IPS-18a (cell line): ENCODE results near the gene MMRN2.
A peak's percentile ranks its signal among the peaks of the same experiment; 100 is the strongest.

Experiments
- H3K27ac ChIP-seq: one replicate; pipeline ENCODE4 v1.5.1; 2013; ENCODE audit warnings: low read length
- H3K27me3 ChIP-seq: one replicate; pipeline ENCODE4 v1.6.1; 2013; ENCODE audit warnings: mild to moderate bottlenecking, low read length; ENCODE audit not compliant: control insufficient read depth, insufficient read depth
- H3K36me3 ChIP-seq: one replicate; pipeline ENCODE4 v1.6.1; 2013; ENCODE audit warnings: low read depth, low read length; ENCODE audit not compliant: control insufficient read depth
- H3K4me1 ChIP-seq: one replicate; pipeline ENCODE4 v1.6.1; 2013; ENCODE audit warnings: low read depth, low read length; ENCODE audit not compliant: control insufficient read depth
- H3K4me3 ChIP-seq: one replicate; pipeline ENCODE4 v1.5.1; 2013; ENCODE audit warnings: low read length
- H3K9ac ChIP-seq: one replicate; pipeline ENCODE4 v1.6.1; 2013; ENCODE audit warnings: mild to moderate bottlenecking, low read length, moderate library complexity
- H3K9me3 ChIP-seq: one replicate; pipeline ENCODE4 v1.6.1; 2013; ENCODE audit warnings: low read depth, low read length; ENCODE audit not compliant: control insufficient read depth

MMRN2 gene

DNA sequence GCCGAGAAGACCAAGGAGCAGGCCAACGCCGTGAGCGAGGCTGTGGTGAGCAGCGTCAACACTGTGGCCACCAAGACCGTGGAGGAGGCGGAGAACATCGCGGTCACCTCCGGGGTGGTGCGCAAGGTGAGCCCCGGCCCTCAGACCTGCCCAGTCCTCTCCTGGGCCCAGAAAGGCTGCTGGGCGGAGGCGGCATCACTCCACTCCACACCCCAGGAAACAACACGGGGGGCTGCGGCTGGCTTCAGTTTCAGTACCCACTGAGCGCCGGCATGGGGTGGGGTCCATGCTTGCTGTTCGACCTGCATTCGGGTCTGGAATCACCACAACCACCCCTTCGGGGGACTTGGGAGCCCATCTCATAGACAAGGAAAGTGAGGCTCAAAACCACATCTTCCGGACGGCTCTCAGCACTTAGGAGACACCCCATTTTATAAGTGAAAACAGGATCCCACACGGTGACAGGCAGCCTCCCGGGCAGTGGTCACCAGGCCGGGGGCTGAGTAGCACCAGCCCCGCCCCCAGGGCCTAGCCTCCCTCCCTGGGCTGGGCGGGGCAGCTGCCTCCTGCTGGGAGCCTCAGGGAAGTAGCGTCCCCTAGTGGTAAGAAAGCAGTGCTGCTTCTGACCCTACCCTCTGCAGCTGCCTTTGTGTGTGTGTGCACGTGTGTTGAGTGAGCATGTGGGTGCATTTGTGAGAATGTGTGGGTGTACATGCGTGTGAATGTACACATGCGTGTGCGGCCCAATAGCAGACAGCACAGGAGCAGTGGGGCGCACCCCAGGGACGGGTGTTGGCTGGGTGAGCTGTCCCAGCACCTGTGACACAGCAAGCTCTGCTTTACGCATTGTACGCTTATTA, 2.8 kb upstream of the MMRN2 start:
- Histone ChIP-seq H3K36me3 (no peaks in the 10 kb centered on the region), H3K27ac (no peak overlapping the region), H3K9ac (peak overlapping the region; percentile 43), H3K4me1 (peaks cover 20% of the 10 kb centered on the region), H3K4me3 (no peak overlapping the region), H3K9me3 (no peaks in the 10 kb centered on the region), H3K27me3 (no peaks in the 10 kb centered on the region)

GRCh38 chr10:86959737-86960002, 2.3 kb upstream of the MMRN2 start:
- no peak overlapping the region for H3K27ac ChIP-seq
- no peaks in the 10 kb centered on the region for H3K9me3 ChIP-seq
- peaks cover 25% of the 10 kb centered on the region for H3K4me1 ChIP-seq
- no peak overlapping the region for H3K4me3 ChIP-seq
- no peaks in the 10 kb centered on the region for H3K36me3 ChIP-seq
- H3K27me3 ChIP-seq = no peaks in the 10 kb centered on the region
- no peak overlapping the region for H3K9ac ChIP-seq

DNA sequence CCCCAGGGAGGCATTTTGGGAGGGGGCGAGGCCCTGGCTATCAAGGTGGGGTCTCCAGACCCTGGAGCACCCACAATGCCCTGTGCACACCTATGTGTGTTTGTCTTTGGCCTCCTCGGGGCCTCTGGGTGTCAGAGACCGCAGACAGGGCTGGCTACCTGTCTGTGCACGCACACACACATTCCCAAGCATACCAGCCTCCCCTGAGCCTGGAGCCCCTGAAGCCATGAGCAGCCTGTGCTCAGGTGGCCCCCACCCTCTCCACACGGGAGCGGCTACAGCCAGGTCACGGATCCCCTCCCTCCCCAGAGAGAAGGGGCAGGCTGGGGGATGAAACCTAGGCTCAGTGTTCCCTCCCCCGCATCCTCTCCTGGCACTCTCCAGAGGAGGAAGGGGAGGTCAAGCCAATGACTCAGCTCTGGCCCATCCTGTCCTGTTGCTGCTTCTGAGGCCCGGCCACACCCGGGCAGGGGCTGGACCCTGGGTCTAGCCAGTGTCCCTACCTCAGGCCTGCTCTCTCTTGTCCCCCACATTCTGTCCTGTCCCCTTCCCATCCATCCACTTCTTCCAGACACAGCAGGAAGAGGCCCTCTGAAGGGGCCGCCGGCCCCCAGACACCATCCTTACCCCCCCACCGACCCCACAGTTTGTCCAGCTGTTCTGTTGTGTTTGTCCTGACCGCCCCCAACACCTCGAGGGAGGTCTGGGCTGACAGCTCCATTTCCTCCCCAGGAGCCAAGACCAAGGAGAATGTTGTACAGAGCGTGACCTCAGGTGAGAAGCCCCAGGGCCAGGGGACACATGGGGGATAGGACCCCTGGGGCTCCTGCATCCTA, 1.7 kb upstream of the MMRN2 start:
- Histone ChIP-seq H3K4me1 (peaks cover 28% of the 10 kb centered on the region), H3K27me3 (no peaks in the 10 kb centered on the region), H3K9ac (no peak overlapping the region), H3K27ac (no peak overlapping the region), H3K36me3 (no peaks in the 10 kb centered on the region), H3K9me3 (no peaks in the 10 kb centered on the region), H3K4me3 (no peak overlapping the region)

GRCh38 chr10:86958116-86958900, 893 bp upstream of the MMRN2 start, which contains the start of gene SNCG:
Gene SNCG (plus strand): TSS chr10:86958599. CDS start chr10:86958698, 99 bp downstream.
- H3K9ac ChIP-seq = no peak within 1 kb of the TSS
- H3K9me3 ChIP-seq = no peaks in the 10 kb centered on the region
- H3K4me1 ChIP-seq = peaks cover 36% of the 10 kb centered on the region
- H3K36me3 ChIP-seq = no peaks in the 10 kb centered on the region
- H3K27ac ChIP-seq = no peak within 1 kb of the TSS
- no peak within 1 kb of the TSS for H3K4me3 ChIP-seq
- H3K27me3 ChIP-seq = no peaks in the 10 kb centered on the region

- Histone ChIP-seq H3K4me3 (no peak overlapping the region), H3K9me3 (no peaks in the 10 kb centered on the region), H3K27me3 (no peaks in the 10 kb centered on the region), H3K9ac (no peak overlapping the region), H3K4me1 (peaks cover 36% of the 10 kb centered on the region), H3K27ac (no peak overlapping the region), H3K36me3 (no peaks in the 10 kb centered on the region)
Observed at GRCh38 chr10:86956848-86957448, 467 bp downstream of the MMRN2 start.

- Histone ChIP-seq H3K4me1 (peaks cover 36% of the 10 kb centered on the region), H3K4me3 (no peak overlapping the region), H3K36me3 (no peaks in the 10 kb centered on the region), H3K27me3 (no peaks in the 10 kb centered on the region), H3K9me3 (no peaks in the 10 kb centered on the region), H3K27ac (no peak overlapping the region), H3K9ac (no peak overlapping the region)
Observed at GRCh38 chr10:86956195-86956847, 1.1 kb downstream of the MMRN2 start.

DNA sequence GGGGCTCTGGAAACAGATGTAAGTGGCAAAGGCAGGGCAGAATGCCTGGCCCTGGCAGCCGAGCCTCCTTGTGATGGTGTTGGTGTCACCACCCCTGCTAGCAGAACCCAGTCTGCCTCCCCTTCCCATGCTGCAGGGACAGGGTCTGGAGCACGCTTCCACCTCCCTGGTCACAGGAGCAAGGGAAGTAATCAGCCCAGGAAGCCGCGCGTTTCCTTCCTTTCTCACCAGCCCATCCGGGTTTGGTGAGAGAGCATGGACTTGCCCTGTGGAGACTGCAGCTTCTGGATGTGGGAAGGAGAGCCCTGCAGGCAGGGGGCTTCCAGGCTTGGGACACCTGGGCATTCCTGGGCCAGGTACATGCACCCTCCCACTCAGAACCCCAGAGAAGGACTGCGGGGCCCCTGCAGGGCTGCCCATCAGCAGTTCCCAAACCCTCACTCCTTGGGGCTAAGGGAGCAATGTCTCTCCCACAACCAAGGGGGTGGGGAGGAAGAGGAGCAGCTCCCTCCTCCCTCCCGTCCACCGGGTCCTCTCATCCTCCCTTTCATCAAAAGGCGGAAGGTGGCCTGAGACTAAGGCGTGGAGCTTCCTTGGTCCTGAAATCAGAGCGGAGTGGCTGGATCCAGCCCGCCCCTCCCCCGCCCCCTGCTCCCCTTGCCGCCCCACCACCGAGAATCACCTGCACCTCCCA, 1.8 kb downstream of the MMRN2 start:
- H3K27me3 ChIP-seq = no peaks in the 10 kb centered on the region
- H3K36me3 ChIP-seq = no peaks in the 10 kb centered on the region
- H3K27ac ChIP-seq = peak overlapping the region; percentile 1
- H3K9me3 ChIP-seq = no peaks in the 10 kb centered on the region
- H3K4me1 ChIP-seq = peaks cover 34% of the 10 kb centered on the region
- H3K4me3 ChIP-seq = no peak overlapping the region
- H3K9ac ChIP-seq = no peak overlapping the region

- Histone ChIP-seq H3K27ac (peak overlapping the region; percentile 40), H3K4me1 (peaks cover 33% of the 10 kb centered on the region), H3K27me3 (no peaks in the 10 kb centered on the region), H3K9me3 (no peaks in the 10 kb centered on the region), H3K36me3 (no peaks in the 10 kb centered on the region), H3K4me3 (peak overlapping the region; percentile 14), H3K9ac (peak overlapping the region; percentile 28)
Observed at GRCh38 chr10:86954681-86955500, 2.5 kb downstream of the MMRN2 start.

- Histone ChIP-seq H3K9ac (peak overlapping the region; percentile 28), H3K4me3 (peak overlapping the region; percentile 17), H3K9me3 (no peaks in the 10 kb centered on the region), H3K36me3 (no peaks in the 10 kb centered on the region), H3K27ac (peak overlapping the region; percentile 40), H3K4me1 (peaks cover 33% of the 10 kb centered on the region), H3K27me3 (no peaks in the 10 kb centered on the region)
Observed at GRCh38 chr10:86953747-86954680, 3.4 kb downstream of the MMRN2 start.
